Measurements from ENCODE around the gene NLRX1.
"Not testable (repeated sequence)": the region's sequence is repeated elsewhere in the genome, so short reads cannot be mapped to it uniquely, and the experiment has no call there.

The NLRX1 gene

GRCh38 chr11:119181677-119182412 lies 13.3 kb downstream of the NLRX1 start:
- in situ Hi-C loops (cut with MboI; ENCODE audit: low sequenced_read_pairs): no loop called here

- in situ Hi-C loops (cut with MboI; ENCODE audit: low sequenced_read_pairs): not testable (repeated sequence)
Observed at GRCh38 chr11:119184399-119184798, 15.9 kb downstream of the NLRX1 start.

DNA sequence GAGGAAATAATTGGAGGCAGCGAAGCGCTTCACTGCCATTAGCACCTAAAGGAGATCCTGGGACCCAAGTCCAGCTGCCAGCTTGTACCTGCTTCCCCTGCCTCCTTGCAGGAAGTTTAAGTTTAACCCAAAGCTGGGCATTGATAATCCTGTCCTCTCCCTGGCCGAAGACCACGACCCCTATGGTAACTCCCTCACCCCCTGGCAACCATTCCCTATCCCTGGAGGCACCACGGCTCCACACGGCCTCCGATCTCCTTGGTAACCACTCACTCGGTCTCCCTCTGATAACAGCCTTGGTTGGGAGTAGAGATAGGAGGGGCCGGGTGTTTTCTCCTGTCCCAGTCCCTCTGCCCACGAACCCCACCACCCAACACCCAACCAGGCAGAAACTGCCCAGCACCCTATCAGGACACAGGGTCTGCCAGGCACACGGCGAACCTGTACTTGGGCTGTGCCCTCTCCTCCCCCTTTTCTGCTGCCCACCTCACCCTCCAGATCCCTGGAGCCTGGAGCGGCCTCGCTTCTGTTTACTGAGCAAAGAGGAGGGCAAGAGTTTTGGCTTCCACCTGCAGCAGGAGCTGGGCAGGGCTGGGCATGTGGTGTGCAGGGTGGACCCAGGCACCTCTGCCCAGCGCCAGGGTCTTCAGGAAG lies 17.6 kb downstream of the NLRX1 start:
- in situ Hi-C loops (cut with MboI; ENCODE audit: low sequenced_read_pairs): no loop called here

DNA sequence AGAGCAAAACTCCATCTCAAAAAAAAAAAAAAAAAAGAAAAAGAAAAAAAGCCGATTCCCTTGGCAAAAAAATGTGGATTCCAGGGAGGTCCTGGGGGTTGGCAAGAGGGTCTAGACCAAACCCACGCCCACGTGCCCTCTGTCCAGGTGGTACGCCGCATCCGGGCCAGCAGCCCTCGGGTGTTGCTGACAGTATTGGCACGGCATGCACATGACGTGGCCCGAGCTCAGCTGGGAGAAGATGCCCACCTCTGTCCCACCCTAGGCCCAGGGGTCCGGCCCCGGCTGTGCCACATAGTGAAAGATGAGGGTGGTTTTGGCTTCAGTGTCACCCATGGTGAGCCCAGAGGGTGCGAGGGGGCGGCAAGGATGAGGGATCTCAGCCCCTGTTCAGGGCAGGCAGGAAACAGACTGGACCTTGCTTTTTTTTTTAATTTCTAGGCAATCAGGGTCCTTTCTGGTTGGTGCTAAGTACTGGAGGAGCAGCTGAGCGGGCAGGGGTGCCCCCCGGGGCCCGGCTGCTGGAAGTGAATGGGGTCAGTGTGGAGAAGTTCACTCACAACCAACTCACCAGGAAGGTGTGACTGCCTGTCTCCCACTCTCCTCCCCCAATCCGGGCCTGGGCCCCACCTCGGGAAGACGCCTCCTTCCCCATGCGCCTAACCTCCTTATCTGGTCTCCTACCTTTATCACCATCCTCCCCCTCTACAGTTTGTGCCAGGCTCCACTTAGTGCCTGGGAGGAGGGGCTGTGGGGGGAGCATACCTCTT lies 18.8 kb downstream of the NLRX1 start:
- in situ Hi-C loops (cut with MboI; ENCODE audit: low sequenced_read_pairs): no loop called here

DNA sequence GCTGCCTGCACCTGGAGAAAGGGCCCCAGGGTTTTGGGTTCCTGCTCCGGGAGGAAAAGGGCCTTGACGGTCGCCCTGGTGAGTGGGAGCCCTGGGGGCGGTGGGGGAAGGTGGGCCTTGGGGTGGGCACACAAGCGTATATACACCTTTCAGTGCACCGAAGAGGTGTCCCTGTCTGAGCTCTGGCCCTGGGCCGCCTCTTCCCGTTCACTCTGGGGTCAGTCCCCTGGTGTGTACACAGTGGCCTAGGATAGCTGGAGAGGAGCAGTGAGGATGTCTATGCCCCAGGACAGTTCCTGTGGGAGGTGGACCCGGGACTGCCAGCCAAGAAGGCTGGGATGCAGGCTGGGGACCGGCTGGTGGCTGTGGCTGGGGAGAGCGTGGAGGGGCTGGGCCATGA lies 19.5 kb downstream of the NLRX1 start:
- in situ Hi-C loops (cut with MboI; ENCODE audit: low sequenced_read_pairs): no loop called here

DNA sequence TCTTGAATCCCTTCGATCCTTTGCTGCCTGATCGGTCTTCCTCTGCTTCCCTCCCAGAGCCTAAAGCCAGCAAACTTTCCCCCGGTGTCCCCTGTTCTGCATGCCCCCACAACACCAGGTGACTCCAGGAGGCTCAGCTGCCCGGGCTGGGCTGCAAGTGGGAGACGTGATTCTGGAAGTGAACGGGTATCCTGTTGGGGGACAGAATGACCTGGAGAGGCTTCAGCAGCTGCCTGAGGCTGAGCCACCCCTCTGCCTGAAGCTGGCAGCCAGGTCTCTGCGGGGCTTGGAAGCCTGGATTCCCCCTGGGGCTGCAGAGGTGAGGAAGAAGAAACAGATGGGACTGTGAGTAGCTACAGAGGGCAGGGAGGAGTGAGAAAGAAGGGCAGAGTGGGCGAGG lies 20.4 kb downstream of the NLRX1 start:
- in situ Hi-C loops (cut with MboI; ENCODE audit: low sequenced_read_pairs): no loop called here

DNA sequence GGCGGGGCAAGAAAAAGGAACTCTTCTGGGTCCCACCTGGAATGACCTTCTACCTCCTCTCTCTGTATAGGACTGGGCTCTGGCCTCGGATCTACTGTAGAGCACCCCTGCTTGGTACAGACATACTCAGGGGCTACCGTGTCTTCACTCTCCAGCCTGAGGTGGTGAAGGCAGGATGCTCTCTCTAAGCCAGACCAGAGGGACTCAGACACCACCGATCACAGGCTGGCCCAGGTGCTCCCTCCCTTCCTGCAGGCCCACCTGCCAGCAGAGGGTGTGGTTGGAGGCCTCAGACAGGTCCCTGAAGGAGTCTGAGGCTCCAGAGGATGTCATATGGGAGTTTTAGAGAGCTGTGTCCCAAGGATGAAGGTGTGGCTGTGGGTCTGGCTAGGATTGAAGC lies 20.9 kb downstream of the NLRX1 start:
- in situ Hi-C loops (cut with MboI; ENCODE audit: low sequenced_read_pairs): no loop called here

- in situ Hi-C loops (cut with MboI; ENCODE audit: low sequenced_read_pairs): no loop called here
Observed at GRCh38 chr11:119190531-119190930, 22.0 kb downstream of the NLRX1 start.

DNA sequence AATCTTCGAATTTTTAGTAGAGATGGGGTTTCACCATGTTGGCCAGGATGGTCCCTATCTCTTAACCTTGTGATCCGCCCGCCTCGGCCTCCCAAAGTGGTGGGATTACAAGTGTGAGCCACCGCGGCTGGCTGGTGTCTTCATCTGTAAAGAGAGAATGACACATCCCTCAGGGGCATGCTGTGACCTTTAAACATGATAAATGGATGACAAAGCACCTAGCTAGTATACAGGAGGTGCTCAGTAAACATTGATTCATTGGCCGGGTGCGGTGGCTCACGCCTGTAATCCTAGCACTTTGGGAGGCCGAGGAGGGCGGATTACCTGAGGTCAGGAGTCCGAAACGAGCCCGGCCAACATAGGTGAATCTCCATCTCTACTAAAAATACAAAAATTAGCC lies 22.7 kb downstream of the NLRX1 start:
- in situ Hi-C loops (cut with MboI; ENCODE audit: low sequenced_read_pairs): not testable (repeated sequence)

- in situ Hi-C loops (cut with MboI; ENCODE audit: low sequenced_read_pairs): no loop called here
Observed at GRCh38 chr11:119192111-119192510, 23.6 kb downstream of the NLRX1 start.

DNA sequence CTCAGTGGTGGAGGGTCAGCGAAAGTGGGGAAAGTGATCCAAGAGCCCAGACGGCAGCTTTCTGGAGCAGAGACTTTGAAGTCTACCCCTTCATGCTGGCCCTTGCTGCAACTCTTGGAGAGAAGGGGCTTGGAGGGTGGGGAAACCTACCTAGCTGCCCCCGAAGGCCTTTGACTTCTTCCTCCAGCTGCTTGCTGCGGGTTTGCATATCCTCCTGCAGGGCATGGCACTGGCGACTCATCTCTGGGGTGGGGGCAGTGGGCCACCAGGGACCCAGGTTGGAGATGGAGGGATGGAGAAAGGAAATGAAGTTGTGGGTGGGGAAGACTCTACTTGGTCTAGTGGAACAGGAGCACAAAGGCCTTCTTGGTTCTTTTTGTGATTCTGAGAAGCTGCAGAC lies 24.5 kb downstream of the NLRX1 start:
- in situ Hi-C loops (cut with MboI; ENCODE audit: low sequenced_read_pairs): no loop called here

- in situ Hi-C loops (cut with MboI; ENCODE audit: low sequenced_read_pairs): no loop called here
Observed at GRCh38 chr11:119193626-119194025, 25.1 kb downstream of the NLRX1 start.

GRCh38 chr11:119194811-119195440 lies 26.4 kb downstream of the NLRX1 start:
- in situ Hi-C loops (cut with MboI; ENCODE audit: low sequenced_read_pairs): no loop called here

DNA sequence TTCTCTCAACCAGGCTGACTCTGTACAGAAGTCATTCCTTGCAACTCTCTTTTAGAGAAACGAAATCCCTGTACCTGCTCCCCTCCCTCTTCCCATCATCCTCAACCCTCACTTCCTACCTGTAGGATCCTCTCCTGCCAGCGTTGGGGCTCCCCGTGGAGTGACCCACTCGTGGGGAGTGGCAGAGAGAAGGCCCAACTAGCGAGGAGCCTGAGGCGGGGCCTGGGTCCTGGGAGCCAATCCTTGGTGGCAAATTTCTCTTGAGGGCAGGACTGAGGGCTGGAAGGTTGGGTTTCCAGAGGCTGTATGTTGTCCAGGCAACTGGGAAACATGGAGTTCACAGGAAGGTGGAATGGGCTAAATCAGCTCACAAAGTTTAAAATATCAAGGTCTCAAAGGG lies 27.2 kb downstream of the NLRX1 start:
- in situ Hi-C loops (cut with MboI; ENCODE audit: low sequenced_read_pairs): no loop called here

DNA sequence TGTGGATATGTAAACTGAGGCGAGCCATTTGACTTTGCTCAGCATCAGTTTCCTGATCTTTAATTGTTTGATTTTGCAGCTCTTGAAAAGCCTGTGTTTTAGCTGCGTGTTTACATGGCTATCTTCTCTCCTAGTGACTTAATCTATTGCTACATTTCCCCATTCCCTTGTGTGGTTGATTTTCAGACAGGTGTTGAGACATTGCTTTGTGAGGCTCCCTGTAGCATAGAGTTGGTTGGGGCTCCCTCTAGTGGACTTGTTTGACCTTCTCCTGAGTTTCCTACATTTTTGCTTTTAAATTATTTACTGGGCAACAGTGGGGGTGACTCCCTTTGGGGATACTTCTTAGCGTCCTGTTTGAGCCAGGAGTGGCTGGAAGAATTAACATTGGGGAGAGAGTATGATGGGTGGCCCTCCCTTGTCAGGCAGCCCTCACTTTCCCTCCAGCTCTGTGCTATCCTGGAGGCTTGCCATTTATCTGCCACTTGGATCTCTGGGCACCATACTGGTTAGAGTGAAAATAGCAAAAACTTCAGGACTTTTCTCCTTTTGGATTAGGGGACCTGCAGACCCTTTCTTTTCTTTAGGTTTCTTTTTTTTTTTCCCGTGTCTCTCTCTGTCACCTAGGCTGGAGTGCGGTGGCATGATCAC lies 28.4 kb downstream of the NLRX1 start:
- in situ Hi-C loops (cut with MboI; ENCODE audit: low sequenced_read_pairs): no loop called here

DNA sequence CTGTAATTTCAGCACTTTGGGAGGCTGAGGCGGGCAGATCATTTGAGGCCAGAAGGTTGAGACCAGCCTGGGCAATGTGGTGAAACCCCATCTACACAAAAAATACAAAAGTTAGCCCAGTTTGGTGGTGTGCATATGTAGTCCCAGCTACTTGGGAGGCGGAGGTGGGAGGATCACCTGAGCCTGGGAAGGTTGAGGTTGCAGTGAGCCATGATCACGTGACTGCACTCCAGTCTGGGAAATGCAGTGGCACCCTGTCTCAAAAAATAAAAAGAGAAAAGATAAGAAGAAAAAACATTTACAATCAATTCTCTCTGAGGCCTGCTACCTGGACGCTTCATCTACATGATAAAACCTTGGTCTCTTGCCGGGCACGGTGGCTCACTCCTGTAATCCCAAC lies 30.4 kb downstream of the NLRX1 start:
- in situ Hi-C loops (cut with MboI; ENCODE audit: low sequenced_read_pairs): no loop called here

DNA sequence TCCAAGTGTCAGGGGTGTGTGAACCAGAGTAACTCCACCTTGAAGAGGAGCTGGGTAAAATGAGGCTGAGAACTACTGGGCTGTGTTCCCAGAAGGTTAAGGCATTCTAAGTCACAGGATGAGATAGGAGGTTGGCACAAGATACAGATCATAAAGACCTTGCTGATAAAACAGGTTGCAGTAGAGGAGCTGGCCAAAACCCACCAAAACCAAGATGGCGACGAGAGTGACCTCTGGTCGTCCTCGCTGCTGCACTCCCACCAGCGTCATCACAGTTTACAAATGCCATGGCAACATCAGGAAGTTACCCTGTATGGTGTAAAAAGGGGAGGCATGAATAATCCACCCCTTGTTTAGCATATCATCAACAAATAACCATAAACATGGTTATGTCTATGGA lies 32.7 kb downstream of the NLRX1 start:
- in situ Hi-C loops (cut with MboI; ENCODE audit: low sequenced_read_pairs): not testable (repeated sequence)

DNA sequence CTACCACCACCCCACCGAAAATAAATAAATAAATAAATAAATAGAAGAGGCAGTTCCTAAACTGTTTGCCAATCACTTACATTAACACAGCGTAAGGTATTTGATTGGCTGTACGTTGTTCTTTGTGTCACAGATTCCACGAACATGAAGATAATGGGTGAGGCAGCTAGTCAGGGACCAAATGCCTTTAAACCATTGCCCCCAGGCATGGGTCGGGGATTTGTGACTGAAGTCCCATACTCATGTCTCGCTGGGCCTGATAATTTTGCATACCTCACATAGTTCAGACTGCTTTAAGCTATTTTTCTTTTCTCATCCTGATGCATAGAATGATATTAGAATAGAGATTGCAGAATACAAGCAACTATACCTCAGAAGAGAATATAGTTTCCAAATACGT lies 34.0 kb downstream of the NLRX1 start:
- in situ Hi-C loops (cut with MboI; ENCODE audit: low sequenced_read_pairs): no loop called here

GRCh38 chr11:119204066-119204465 lies 35.5 kb downstream of the NLRX1 start:
- in situ Hi-C loops (cut with MboI; ENCODE audit: low sequenced_read_pairs): no loop called here

GRCh38 chr11:119205080-119205479 lies 36.6 kb downstream of the NLRX1 start:
- in situ Hi-C loops (cut with MboI; ENCODE audit: low sequenced_read_pairs): no loop called here
